ENCODE data around the gene ST3GAL5. TPM values are rescaled to one million over a fixed set of nuclear protein-coding genes. Genes with fewer than 3 reads are reported as not detected.

ST3GAL5 gene
- 3.8 and 5.0 TPM in 2 replicates for total RNA-seq (2014; rRNA removed; shearing (Covaris generic); ENCODE audit: low replicate concordance)

GRCh38 chr2:85888684-85889626 is at the start of gene ST3GAL5:
Gene ST3GAL5 (minus strand): TSS chr2:85888990. CDS start chr2:85888905, 85 bp downstream.
- Histone ChIP-seq H3K4me1 (ENCODE audit: low read length) (peaks cover 21% of the 10 kb centered on the region), H3K27me3 (ENCODE audit: low read length) (0 out of 2 replicates have a peak, but pooled peaks cover 2% of the 10 kb centered on the region), H3K79me2 (ENCODE audit: low read length) (no peaks in the 10 kb centered on the region)

GRCh38 chr2:85938456-85938855 is 49.7 kb upstream of the ST3GAL5 start:
- Histone ChIP-seq H3K27ac (ENCODE audit: low read length) (no peak overlapping the region), H3K9me3 (ENCODE audit: low read length) (0 out of 2 replicates have a peak, but pooled peaks cover 2% of the 10 kb centered on the region), H3K9ac (ENCODE audit: low read length) (no peak overlapping the region), H3K4me1 (ENCODE audit: low read length) (no peaks in the 10 kb centered on the region), H3K4me2 (ENCODE audit: low read depth, low read length, poor library complexity, severe bottlenecking) (no peak overlapping the region), H3K9me2 (replicated peaks; ENCODE audit: insufficient read depth, low read length) (no peaks in the 10 kb centered on the region), H2AFZ (ENCODE audit: low read length) (no peak overlapping the region), H3K79me2 (ENCODE audit: low read length) (no peaks in the 10 kb centered on the region), H4K20me1 (ENCODE audit: insufficient read depth, low read depth, low read length) (no peaks in the 10 kb centered on the region), H3K36me3 (ENCODE audit: insufficient read depth, low read length) (no peaks in the 10 kb centered on the region), H3K4me3 (ENCODE audit: low read length) (no peak overlapping the region), H3K27me3 (ENCODE audit: low read length) (no peaks in the 10 kb centered on the region)
- DNase-seq = no peak

More at GRCh38 chr2:85888684-85889626, at the start of gene ST3GAL5:
- peak; percentile 94 for DNase-seq
- Histone ChIP-seq H3K27ac (ENCODE audit: low read length) (no peak within 1 kb of the TSS), H3K4me3 (ENCODE audit: low read length) (peak within 1 kb of the TSS; percentile 64), H3K36me3 (ENCODE audit: insufficient read depth, low read length) (no peaks in the 10 kb centered on the region), H3K9me2 (replicated peaks; ENCODE audit: insufficient read depth, low read length) (no peaks in the 10 kb centered on the region), H3K9ac (ENCODE audit: low read length) (peak within 1 kb of the TSS; percentile 59), H2AFZ (ENCODE audit: low read length) (peak within 1 kb of the TSS; percentile 99), H4K20me1 (ENCODE audit: insufficient read depth, low read depth, low read length) (no peaks in the 10 kb centered on the region), H3K9me3 (ENCODE audit: low read length) (no peaks in the 10 kb centered on the region; the same call in 1 of the 2 replicates), H3K4me2 (ENCODE audit: low read depth, low read length, poor library complexity, severe bottlenecking) (peak within 1 kb of the TSS; percentile 71)

- H4K20me1 ChIP-seq (ENCODE audit: insufficient read depth, low read depth, low read length) = no peaks in the 10 kb centered on the region
- H3K4me1 ChIP-seq (ENCODE audit: low read length) = no peaks in the 10 kb centered on the region
- DNase-seq = no peak
- no peak overlapping the region for H3K27ac ChIP-seq (ENCODE audit: low read length)
- H2AFZ ChIP-seq (ENCODE audit: low read length) = no peak overlapping the region
- no peaks in the 10 kb centered on the region for H3K79me2 ChIP-seq (ENCODE audit: low read length)
- H3K4me3 ChIP-seq (ENCODE audit: low read length) = no peak overlapping the region
- no peak overlapping the region for H3K4me2 ChIP-seq (ENCODE audit: low read depth, low read length, poor library complexity, severe bottlenecking)
- 0 out of 2 replicates have a peak, but pooled peaks cover 2% of the 10 kb centered on the region for H3K9me3 ChIP-seq (ENCODE audit: low read length)
- no peaks in the 10 kb centered on the region for H3K27me3 ChIP-seq (ENCODE audit: low read length)
- no peaks in the 10 kb centered on the region for H3K9me2 ChIP-seq (replicated peaks; ENCODE audit: insufficient read depth, low read length)
- no peaks in the 10 kb centered on the region for H3K36me3 ChIP-seq (ENCODE audit: insufficient read depth, low read length)
- no peak overlapping the region for H3K9ac ChIP-seq (ENCODE audit: low read length)
Measured at GRCh38 chr2:85937069-85937439, 48.3 kb upstream of the ST3GAL5 start.

- Histone ChIP-seq H3K4me2 (ENCODE audit: low read depth, low read length, poor library complexity, severe bottlenecking) (no peak overlapping the region), H2AFZ (ENCODE audit: low read length) (no peak overlapping the region), H3K9ac (ENCODE audit: low read length) (no peak overlapping the region), H4K20me1 (ENCODE audit: insufficient read depth, low read depth, low read length) (no peaks in the 10 kb centered on the region), H3K9me2 (replicated peaks; ENCODE audit: insufficient read depth, low read length) (no peaks in the 10 kb centered on the region), H3K79me2 (ENCODE audit: low read length) (no peaks in the 10 kb centered on the region), H3K27me3 (ENCODE audit: low read length) (no peaks in the 10 kb centered on the region), H3K36me3 (ENCODE audit: insufficient read depth, low read length) (no peaks in the 10 kb centered on the region), H3K4me1 (ENCODE audit: low read length) (no peaks in the 10 kb centered on the region), H3K27ac (ENCODE audit: low read length) (no peak overlapping the region), H3K4me3 (ENCODE audit: low read length) (no peak overlapping the region), H3K9me3 (ENCODE audit: low read length) (0 out of 2 replicates have a peak, but pooled peaks cover 2% of the 10 kb centered on the region)
- DNase-seq = no peak
Measured at GRCh38 chr2:85936421-85937068, 47.8 kb upstream of the ST3GAL5 start.

GRCh38 chr2:85935746-85936208 is 47.0 kb upstream of the ST3GAL5 start:
- Histone ChIP-seq H3K27me3 (ENCODE audit: low read length) (no peaks in the 10 kb centered on the region), H3K9ac (ENCODE audit: low read length) (no peak overlapping the region), H2AFZ (ENCODE audit: low read length) (no peak overlapping the region), H3K4me1 (ENCODE audit: low read length) (no peaks in the 10 kb centered on the region), H3K4me3 (ENCODE audit: low read length) (no peak overlapping the region), H4K20me1 (ENCODE audit: insufficient read depth, low read depth, low read length) (no peaks in the 10 kb centered on the region), H3K9me3 (ENCODE audit: low read length) (no peaks in the 10 kb centered on the region), H3K9me2 (replicated peaks; ENCODE audit: insufficient read depth, low read length) (no peaks in the 10 kb centered on the region), H3K4me2 (ENCODE audit: low read depth, low read length, poor library complexity, severe bottlenecking) (no peak overlapping the region), H3K27ac (ENCODE audit: low read length) (no peak overlapping the region), H3K79me2 (ENCODE audit: low read length) (no peaks in the 10 kb centered on the region), H3K36me3 (ENCODE audit: insufficient read depth, low read length) (no peaks in the 10 kb centered on the region)
- no peak for DNase-seq

GRCh38 chr2:85935170-85935745 is 46.5 kb upstream of the ST3GAL5 start:
- H3K36me3 ChIP-seq (ENCODE audit: insufficient read depth, low read length) = no peaks in the 10 kb centered on the region
- H4K20me1 ChIP-seq (ENCODE audit: insufficient read depth, low read depth, low read length) = no peaks in the 10 kb centered on the region
- no peaks in the 10 kb centered on the region for H3K9me3 ChIP-seq (ENCODE audit: low read length)
- H3K4me3 ChIP-seq (ENCODE audit: low read length) = no peak overlapping the region
- H3K9me2 ChIP-seq (replicated peaks; ENCODE audit: insufficient read depth, low read length) = no peaks in the 10 kb centered on the region
- H3K79me2 ChIP-seq (ENCODE audit: low read length) = no peaks in the 10 kb centered on the region
- no peak overlapping the region for H3K27ac ChIP-seq (ENCODE audit: low read length)
- H3K4me2 ChIP-seq (ENCODE audit: low read depth, low read length, poor library complexity, severe bottlenecking) = no peak overlapping the region
- H3K4me1 ChIP-seq (ENCODE audit: low read length) = no peaks in the 10 kb centered on the region
- no peak overlapping the region for H2AFZ ChIP-seq (ENCODE audit: low read length)
- no peak overlapping the region for H3K9ac ChIP-seq (ENCODE audit: low read length)
- no peaks in the 10 kb centered on the region for H3K27me3 ChIP-seq (ENCODE audit: low read length)
- no peak for DNase-seq

GRCh38 chr2:85933753-85934594 is 45.2 kb upstream of the ST3GAL5 start:
- no peak overlapping the region for H3K4me2 ChIP-seq (ENCODE audit: low read depth, low read length, poor library complexity, severe bottlenecking)
- H2AFZ ChIP-seq (ENCODE audit: low read length) = no peak overlapping the region
- no peak overlapping the region for H3K4me3 ChIP-seq (ENCODE audit: low read length)
- no peaks in the 10 kb centered on the region for H3K27me3 ChIP-seq (ENCODE audit: low read length)
- no peaks in the 10 kb centered on the region for H3K4me1 ChIP-seq (ENCODE audit: low read length)
- H3K9ac ChIP-seq (ENCODE audit: low read length) = no peak overlapping the region
- no peak for DNase-seq
- H3K79me2 ChIP-seq (ENCODE audit: low read length) = no peaks in the 10 kb centered on the region
- H3K36me3 ChIP-seq (ENCODE audit: insufficient read depth, low read length) = no peaks in the 10 kb centered on the region
- H3K9me3 ChIP-seq (ENCODE audit: low read length) = no peaks in the 10 kb centered on the region
- H4K20me1 ChIP-seq (ENCODE audit: insufficient read depth, low read depth, low read length) = no peaks in the 10 kb centered on the region
- H3K9me2 ChIP-seq (replicated peaks; ENCODE audit: insufficient read depth, low read length) = no peaks in the 10 kb centered on the region
- no peak overlapping the region for H3K27ac ChIP-seq (ENCODE audit: low read length)

Data from Karpas-422 (cell line).